GM12874 (cell line): ENCODE data around the gene KIF2B.

Source experiments
- CTCF ChIP-seq: IDR thresholded peaks from 2 replicates; pipeline ENCODE4 v1.5.1; 2011; ENCODE audit warnings: low read depth, mild to moderate bottlenecking, control low read depth, low read length, moderate library complexity; ENCODE audit not compliant: insufficient read depth

Gene KIF2B

DNA sequence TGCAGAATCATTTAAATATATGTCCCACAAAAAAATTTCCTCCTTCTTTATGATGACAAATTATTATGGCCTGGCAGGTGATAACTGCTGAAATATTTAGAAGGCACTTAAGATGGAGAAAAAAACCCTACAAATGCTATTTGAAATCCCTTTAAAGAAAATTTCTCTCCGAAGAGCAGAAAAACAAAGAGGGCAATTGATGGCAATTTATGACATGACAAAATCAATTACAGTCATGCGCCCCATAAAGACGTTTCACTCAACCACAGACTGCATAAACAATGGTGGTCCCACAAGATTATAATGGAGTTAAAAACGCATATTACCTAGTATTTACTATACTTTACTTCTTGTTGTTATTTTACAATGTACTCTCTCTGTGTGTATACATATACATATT lies 25.2 kb upstream of the KIF2B start:
- no peak for TF ChIP-seq CTCF

DNA sequence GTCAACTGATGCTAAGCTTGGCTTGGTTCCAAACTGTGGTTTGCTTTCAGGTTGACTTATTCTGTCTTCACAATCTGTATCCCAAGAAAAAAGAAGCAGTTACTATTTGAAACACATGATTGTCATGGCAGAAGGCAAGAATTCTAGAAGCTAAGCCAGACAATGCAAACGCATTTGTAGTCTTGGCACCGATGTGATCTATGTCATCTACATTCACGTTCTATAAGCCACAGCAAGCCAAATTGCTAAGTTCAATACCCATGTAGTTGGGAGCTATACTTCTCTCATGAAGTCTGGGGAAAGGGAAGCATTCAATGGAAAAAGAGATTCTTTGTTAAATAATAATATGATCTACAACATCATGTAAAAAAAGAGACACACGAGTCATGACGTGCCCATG lies 18.3 kb upstream of the KIF2B start:
- no peak for TF ChIP-seq CTCF

GRCh38 chr17:53806473-53806872 lies 16.3 kb upstream of the KIF2B start:
- TF ChIP-seq CTCF, result no peak

DNA sequence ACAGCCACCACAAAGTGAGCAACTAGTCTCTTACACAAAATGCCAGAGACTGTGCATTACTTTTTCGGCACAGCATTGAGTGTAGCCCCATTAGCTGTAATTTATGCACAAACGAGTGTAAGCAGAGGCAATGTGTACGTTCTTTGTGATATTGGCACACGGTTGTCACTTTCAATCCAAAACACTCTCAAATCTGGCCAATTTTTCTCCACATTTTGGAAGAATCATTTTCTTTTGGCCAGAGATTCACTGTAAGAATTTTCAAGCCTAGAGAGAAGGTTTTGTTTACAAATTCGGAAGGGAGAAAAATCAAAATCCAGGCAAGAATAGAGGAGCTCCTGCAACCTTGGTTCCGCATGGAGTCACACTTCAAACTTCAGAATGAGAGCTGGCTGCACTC lies 15.4 kb upstream of the KIF2B start:
- no peak for TF ChIP-seq CTCF

DNA sequence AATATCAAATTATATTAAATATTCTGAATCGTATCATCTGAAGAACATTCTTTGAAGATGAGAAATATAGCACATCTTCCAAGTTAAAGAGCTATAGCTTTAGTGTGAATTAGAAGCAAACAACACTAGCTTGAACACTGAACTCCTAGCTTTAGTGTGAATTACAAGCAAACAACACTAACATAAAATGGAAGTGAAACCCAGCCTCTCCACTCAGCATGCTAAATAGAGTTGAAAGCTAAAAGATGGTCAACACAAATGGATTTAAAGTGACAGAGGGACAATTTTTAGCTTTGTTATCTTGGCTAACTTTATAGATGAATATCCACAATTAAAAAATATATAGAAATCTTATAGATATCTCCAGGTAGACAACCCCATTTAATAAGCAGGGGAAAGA lies 4.5 kb upstream of the KIF2B start:
- TF ChIP-seq CTCF, result no peak

DNA sequence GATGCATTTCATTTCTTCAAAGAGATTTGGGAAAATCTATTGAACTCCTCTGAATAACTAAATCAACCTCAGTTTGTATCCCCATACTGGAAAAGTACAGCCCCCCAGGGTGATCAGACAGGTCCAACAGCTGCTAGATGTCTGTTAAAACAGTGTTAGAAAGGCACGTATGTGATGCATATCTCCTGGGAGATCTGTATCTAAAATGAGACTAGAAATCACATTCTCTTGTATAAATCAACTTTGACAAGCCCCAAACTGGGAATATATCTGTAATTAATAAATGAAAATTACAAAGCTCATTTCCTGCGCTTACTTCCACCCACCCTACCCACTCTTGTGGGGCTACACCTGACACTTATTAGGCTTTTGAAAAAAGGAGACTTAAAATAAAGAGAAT lies 3.8 kb upstream of the KIF2B start:
- no peak for TF ChIP-seq CTCF

DNA sequence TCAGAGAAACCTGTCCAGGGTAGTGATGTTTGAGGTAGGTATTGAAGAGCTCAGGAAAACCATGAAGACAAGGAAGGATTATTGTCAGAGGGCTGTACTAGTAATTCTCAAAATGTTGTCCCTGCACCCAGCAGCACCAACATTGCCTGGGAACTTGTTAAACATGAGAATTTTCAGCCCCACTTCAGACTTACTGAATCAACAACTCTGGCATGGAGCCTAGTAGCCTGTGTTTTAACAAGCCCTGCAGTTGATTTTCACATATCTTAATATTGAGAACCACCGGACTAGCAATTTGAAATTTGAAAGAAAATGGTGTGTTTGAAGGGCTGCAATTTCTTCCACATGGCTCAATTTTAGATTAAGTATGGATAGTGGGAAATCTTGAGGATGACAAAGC lies 2.8 kb upstream of the KIF2B start:
- no peak for TF ChIP-seq CTCF
